Testis (tissue), 3 donors: Measurements from ENCODE around the gene GCLM. TPM values are rescaled to one million over a fixed set of nuclear protein-coding genes. Genes with fewer than 3 reads are reported as not detected.

Experiments used
- DNase-seq: peaks from one replicate; pipeline ENCODE4 v3.0.0-alpha.2; 2019
- H3K27ac ChIP-seq, 2 donors: fragments of 200-600 bp; sonication (generic); one replicate each; pipeline ENCODE4 v1.5.1; 2019
- H3K27me3 ChIP-seq: fragments of 200-600 bp; sonication (generic); one replicate; pipeline ENCODE4 v1.5.1; 2019
- H3K36me3 ChIP-seq: fragments of 200-600 bp; sonication (generic); one replicate; pipeline ENCODE4 v1.5.1; 2017; ENCODE audit warnings: low read depth; ENCODE audit errors: missing control alignments
- H3K4me1 ChIP-seq: fragments of 200-600 bp; sonication (generic); one replicate; pipeline ENCODE4 v1.5.1; 2019
- H3K4me3 ChIP-seq, 2 donors: fragments of 200-600 bp; sonication (generic); one replicate each; pipeline ENCODE4 v1.5.1; 2017 to 2019
- H3K9me3 ChIP-seq: fragments of 200-600 bp; sonication (generic); one replicate; pipeline ENCODE4 v1.5.1; 2017
- POLR2A ChIP-seq: fragments of 450-650 bp; IDR thresholded peaks from one replicate; pipeline ENCODE4 v1.6.1; 2017; ENCODE audit warnings: antibody characterized with exemption, mild to moderate bottlenecking, moderate library complexity
- WGBS, 2 donors: methylation state at CpG; one replicate each; pipeline ENCODE4 v1.1.5; 2018; 5-methylcytosine and 5-hydroxymethylcytosine counted together
- intact Hi-C: fragments of 100-400 bp; cut with DNase I; formaldehyde crosslinking; loops from one replicate; pipeline ENCODE4 v1.15.1; 2023; ENCODE audit warnings: low total_unique reads
- polyA plus RNA-seq: library from polyadenylated mRNA; stranded (reverse); fragments of 350-450 nt; fragmentation: Illumina TruSeq; extraction: RNeasy Lipid Tissue Mini Kit (QIAGEN cat#74804); gene quantifications from one replicate; pipeline ENCODE4 v1.2.3, GENCODE V29; 2014; ENCODE audit warnings: low read depth, low replicate concordance; ENCODE audit not compliant: insufficient read depth
- total RNA-seq, 2 donors: library from RNA; depleted of rRNA; stranded (reverse); fragments of >200 nt; gene quantifications; one replicate each; pipeline ENCODE4 v1.2.3, GENCODE V29; 2016
- TF ChIP-seq, protein P1 (sequence below), 3 experiments: fragments of 450-650 bp in 2 of 3; fragments of 200-600 bp in 1 of 3; sonication (generic) in 1 of 3; IDR thresholded peaks; one replicate each; pipeline ENCODE4 v1.5.1; 2016 to 2019; ENCODE audit warnings: antibody characterized with exemption in 3 of 3, mild to moderate bottlenecking in 2 of 3, moderate library complexity in 1 of 3

Gene GCLM
- total and polyA plus RNA-seq, 3 donors from 2014 or later: 4.9 to 11.8 (median 5.2) TPM

DNA sequence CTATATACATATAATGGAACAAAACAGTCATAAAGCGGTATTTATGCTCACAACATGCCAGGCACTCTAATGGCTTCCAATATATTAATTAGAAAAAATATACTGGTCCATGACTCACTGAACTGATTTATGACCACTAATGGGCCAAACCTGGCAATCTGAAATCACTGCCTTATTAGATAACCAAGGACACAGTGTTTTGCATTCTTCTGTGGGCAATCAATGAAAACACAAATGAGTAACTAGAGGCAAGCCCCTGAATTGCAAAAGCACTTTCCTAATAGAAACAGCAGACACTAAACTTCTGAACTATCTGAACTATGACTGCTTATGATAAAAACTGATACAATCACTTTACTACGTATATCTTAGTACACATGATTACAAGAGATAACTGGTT lies 3.5 kb downstream of the GCLM start:
- no peak overlapping the region for H3K4me3 ChIP-seq
- no peaks in the 10 kb centered on the region for H3K9me3 ChIP-seq
- no peak for DNase-seq
- no peak overlapping the region for H3K27ac ChIP-seq
- intact Hi-C loops: no loop called here
- H3K36me3 ChIP-seq: no peaks in the 10 kb centered on the region
- no peaks in the 10 kb centered on the region for H3K27me3 ChIP-seq
- TF ChIP-seq POLR2A: no peak
- TF ChIP-seq, protein P1, sequence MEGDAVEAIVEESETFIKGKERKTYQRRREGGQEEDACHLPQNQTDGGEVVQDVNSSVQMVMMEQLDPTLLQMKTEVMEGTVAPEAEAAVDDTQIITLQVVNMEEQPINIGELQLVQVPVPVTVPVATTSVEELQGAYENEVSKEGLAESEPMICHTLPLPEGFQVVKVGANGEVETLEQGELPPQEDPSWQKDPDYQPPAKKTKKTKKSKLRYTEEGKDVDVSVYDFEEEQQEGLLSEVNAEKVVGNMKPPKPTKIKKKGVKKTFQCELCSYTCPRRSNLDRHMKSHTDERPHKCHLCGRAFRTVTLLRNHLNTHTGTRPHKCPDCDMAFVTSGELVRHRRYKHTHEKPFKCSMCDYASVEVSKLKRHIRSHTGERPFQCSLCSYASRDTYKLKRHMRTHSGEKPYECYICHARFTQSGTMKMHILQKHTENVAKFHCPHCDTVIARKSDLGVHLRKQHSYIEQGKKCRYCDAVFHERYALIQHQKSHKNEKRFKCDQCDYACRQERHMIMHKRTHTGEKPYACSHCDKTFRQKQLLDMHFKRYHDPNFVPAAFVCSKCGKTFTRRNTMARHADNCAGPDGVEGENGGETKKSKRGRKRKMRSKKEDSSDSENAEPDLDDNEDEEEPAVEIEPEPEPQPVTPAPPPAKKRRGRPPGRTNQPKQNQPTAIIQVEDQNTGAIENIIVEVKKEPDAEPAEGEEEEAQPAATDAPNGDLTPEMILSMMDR (IDR thresholded peaks at IDR 0.05): no peak
- peaks cover 9% of the 10 kb centered on the region for H3K4me1 ChIP-seq
- 80 to 91% methylated on average over 2 of the region's 2 CpGs for WGBS, 2 donors

DNA sequence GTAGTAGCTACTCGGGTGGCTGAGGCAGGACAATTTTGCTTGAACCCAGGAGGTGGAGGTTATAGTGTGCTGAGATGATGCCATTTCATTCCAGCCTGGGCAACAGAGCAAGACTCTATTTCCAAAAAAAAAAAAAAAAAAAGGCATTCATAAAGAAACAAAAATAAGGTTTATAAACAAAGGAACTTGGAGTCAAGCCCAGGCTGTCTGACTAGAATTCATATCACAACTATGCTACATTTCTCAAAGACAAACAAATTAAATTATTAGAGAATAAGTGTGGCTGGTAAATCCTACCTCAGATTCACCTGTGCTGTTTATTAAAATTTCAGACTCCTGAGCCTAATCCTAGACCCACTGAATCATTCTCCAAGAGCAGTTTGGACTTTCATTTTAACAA lies 4.2 kb downstream of the GCLM start:
- Histone ChIP-seq H3K4me1 (peaks cover 9% of the 10 kb centered on the region), H3K36me3 (no peaks in the 10 kb centered on the region), H3K27ac (no peak overlapping the region), H3K27me3 (no peaks in the 10 kb centered on the region), H3K9me3 (no peaks in the 10 kb centered on the region), H3K4me3 (no peak overlapping the region)
- TF ChIP-seq POLR2A: no peak
- TF ChIP-seq, protein P1 (IDR thresholded peaks at IDR 0.05): no peak
- DNase-seq: no peak
- WGBS, 2 donors: 94 to 96% methylated on average over 1 of the region's 1 CpG
- intact Hi-C loops: no loop called here

DNA sequence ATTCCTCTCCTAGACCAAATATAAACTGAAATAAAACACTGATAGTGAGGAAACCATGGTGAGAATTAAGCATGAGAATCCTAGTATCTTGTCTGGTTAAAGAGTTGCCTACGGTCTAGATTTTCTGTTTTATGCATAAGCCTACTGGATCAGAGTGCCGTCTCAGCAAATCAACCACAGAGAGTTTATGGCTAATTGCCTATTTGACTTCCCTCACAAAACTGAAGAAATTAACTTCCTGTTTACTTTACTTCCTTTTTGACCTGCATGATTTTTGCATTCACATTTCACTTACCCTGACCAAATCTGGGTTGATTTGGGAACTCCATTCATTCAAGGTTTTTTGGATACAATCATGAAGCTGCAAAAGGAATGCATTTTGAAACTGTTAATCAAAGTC lies 5.0 kb downstream of the GCLM start:
- Histone ChIP-seq H3K4me1 (peaks cover 9% of the 10 kb centered on the region), H3K36me3 (no peaks in the 10 kb centered on the region), H3K27ac (no peak overlapping the region), H3K27me3 (no peaks in the 10 kb centered on the region), H3K9me3 (no peaks in the 10 kb centered on the region), H3K4me3 (no peak overlapping the region)
- 64 to 78% methylated on average over 2 of the region's 2 CpGs for WGBS, 2 donors
- DNase-seq: no peak
- intact Hi-C loops: no loop called here
- no peak for TF ChIP-seq POLR2A
- TF ChIP-seq, protein P1 (IDR thresholded peaks at IDR 0.05): no peak

DNA sequence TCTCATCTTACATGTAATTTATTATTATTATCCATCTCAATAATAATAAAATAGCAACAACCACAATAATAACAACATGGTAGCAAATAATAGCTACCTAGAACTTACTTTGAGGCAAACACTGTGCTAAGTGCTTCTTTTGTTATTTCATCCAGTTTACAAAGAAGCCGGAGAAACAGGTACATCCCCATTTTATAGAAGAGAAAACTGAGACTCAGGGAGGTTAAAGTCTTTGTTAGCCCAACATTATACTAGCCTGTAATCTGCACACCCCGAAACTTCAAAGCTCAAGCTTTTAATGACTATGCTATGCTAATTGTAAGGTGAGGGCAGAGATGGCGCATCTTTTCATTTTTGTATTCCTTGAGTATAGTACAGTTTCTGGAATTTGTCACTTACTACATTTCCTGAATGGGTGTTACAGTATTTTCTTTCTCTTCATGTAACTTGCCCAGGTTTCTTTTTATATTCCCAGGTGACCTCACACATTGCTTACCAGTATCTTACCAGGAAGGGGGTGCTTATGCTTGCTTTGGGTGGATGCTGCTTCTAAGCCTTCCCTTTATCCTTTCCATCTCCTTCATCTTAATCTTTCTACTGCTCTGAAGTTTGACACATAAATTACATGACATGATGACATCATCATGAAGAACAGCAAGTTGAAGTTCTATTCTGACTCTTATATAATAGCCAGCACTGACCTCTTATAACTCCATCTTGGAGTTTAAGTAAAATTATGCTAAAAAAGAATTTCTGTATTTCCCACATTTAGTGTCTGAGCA lies 8.3 kb downstream of the GCLM start:
- no peak overlapping the region for H3K4me3 ChIP-seq
- no peak for DNase-seq
- H3K36me3 ChIP-seq: no peaks in the 10 kb centered on the region
- no peaks in the 10 kb centered on the region for H3K27me3 ChIP-seq
- no peaks in the 10 kb centered on the region for H3K9me3 ChIP-seq
- TF ChIP-seq, protein P1 (IDR thresholded peaks at IDR 0.05): no peak
- no peak for TF ChIP-seq POLR2A
- H3K27ac ChIP-seq: no peak overlapping the region
- 89 to 97% methylated on average over 3 of the region's 3 CpGs for WGBS, 2 donors
- intact Hi-C loops: no loop called here
- H3K4me1 ChIP-seq: no peaks in the 10 kb centered on the region
